KMS-11 (cell line): ENCODE results near the gene ARHGAP24.

Experiments used
- H2AFZ ChIP-seq: fragments of 200-600 bp; sonication (generic); 2 replicates; pipeline ENCODE4 v1.6.1; 2016; ENCODE audit warnings: antibody characterized with exemption, mixed run types, low read depth
- H3K27ac ChIP-seq: fragments of 200-600 bp; sonication (generic); 2 replicates; pipeline ENCODE4 v1.6.1; 2016; ENCODE audit warnings: mild to moderate bottlenecking, mixed run types
- H3K27me3 ChIP-seq: fragments of 200-600 bp; sonication (generic); 2 replicates; pipeline ENCODE4 v1.6.1; 2017; ENCODE audit warnings: mild to moderate bottlenecking, low read depth, mixed run types, moderate library complexity; ENCODE audit not compliant: insufficient read depth
- H3K36me3 ChIP-seq: fragments of 200-600 bp; sonication (generic); 2 replicates; pipeline ENCODE4 v1.6.1; 2017; ENCODE audit warnings: mild to moderate bottlenecking, mixed run types; ENCODE audit not compliant: insufficient read depth
- H3K4me1 ChIP-seq: fragments of 200-600 bp; sonication (generic); 2 replicates; pipeline ENCODE4 v1.6.1; 2016; ENCODE audit warnings: mild to moderate bottlenecking, low read depth, mixed run types; ENCODE audit not compliant: poor library complexity, severe bottlenecking
- H3K4me2 ChIP-seq: fragments of 200-600 bp; sonication (generic); 2 replicates; pipeline ENCODE4 v1.7.0; 2016; ENCODE audit warnings: mild to moderate bottlenecking, mixed run types
- H3K4me3 ChIP-seq: fragments of 200-600 bp; sonication (generic); IDR thresholded peaks from 2 replicates; pipeline ENCODE4 v1.6.1; 2017; ENCODE audit warnings: low read depth, low read length, mixed read lengths; ENCODE audit not compliant: insufficient read depth
- H3K79me2 ChIP-seq: fragments of 200-600 bp; sonication (generic); 2 replicates; pipeline ENCODE4 v1.6.1; 2016; ENCODE audit warnings: low read depth, mixed run types; ENCODE audit not compliant: insufficient read depth
- H3K9ac ChIP-seq: fragments of 200-600 bp; sonication (generic); 2 replicates; pipeline ENCODE4 v1.6.1; 2016; ENCODE audit warnings: mild to moderate bottlenecking, mixed run types
- H4K20me1 ChIP-seq: fragments of 200-600 bp; sonication (generic); 2 replicates; pipeline ENCODE4 v1.6.1; 2016; ENCODE audit warnings: mild to moderate bottlenecking, mixed run types; ENCODE audit not compliant: insufficient read depth
- CTCF ChIP-seq: fragments of 200-600 bp; sonication (generic); conservative IDR thresholded peaks from 2 replicates; pipeline ENCODE4 v1.6.1; 2017; ENCODE audit warnings: low read depth, mild to moderate bottlenecking, antibody characterized with exemption, low read length, moderate library complexity, mixed read lengths

Gene ARHGAP24

DNA sequence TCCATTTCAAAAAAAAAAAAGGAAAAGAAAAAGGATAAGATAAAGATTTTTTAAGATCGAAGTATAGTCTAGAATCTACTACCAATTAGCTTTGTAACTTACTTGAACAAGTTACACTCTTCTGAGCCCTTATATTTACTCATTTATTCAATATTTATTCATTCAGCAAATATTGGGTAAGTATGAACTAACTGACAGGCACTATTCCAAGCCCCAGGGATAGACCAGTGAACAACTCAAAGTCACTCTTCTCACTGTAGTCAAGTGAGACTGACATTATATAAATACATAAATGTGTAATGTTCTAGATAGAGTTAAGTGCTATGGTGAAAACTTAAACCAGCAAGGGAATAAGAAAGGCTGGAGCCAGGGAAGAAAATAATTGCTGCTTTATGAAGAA, 131.6 kb downstream of the ARHGAP24 start:
- no peaks in the 10 kb centered on the region for H3K79me2 ChIP-seq
- H4K20me1 ChIP-seq, result no peaks in the 10 kb centered on the region
- peaks cover 66% of the 10 kb centered on the region for H3K4me1 ChIP-seq
- peak overlapping the region; percentile 66; the same call in 1 of the 2 replicates for H3K4me2 ChIP-seq
- H3K9ac ChIP-seq, result no peak overlapping the region
- no peak overlapping the region for H2AFZ ChIP-seq
- no peak for TF ChIP-seq CTCF
- H3K27ac ChIP-seq, result no peak overlapping the region
- no peak overlapping the region for H3K4me3 ChIP-seq
- H3K27me3 ChIP-seq, result no peaks in the 10 kb centered on the region
- no peaks in the 10 kb centered on the region for H3K36me3 ChIP-seq

GRCh38 chr4:85607624-85608023, 132.7 kb downstream of the ARHGAP24 start:
- peaks cover 70% of the 10 kb centered on the region for H3K4me1 ChIP-seq
- H3K79me2 ChIP-seq, result no peaks in the 10 kb centered on the region
- H2AFZ ChIP-seq, result no peak overlapping the region
- H4K20me1 ChIP-seq, result no peaks in the 10 kb centered on the region
- no peak for TF ChIP-seq CTCF
- no peaks in the 10 kb centered on the region for H3K36me3 ChIP-seq
- H3K9ac ChIP-seq, result no peak overlapping the region
- H3K4me3 ChIP-seq, result peak overlapping the region; percentile 67
- no peaks in the 10 kb centered on the region for H3K27me3 ChIP-seq
- peak overlapping the region; percentile 66 for H3K4me2 ChIP-seq
- H3K27ac ChIP-seq, result peak overlapping the region; percentile 15

DNA sequence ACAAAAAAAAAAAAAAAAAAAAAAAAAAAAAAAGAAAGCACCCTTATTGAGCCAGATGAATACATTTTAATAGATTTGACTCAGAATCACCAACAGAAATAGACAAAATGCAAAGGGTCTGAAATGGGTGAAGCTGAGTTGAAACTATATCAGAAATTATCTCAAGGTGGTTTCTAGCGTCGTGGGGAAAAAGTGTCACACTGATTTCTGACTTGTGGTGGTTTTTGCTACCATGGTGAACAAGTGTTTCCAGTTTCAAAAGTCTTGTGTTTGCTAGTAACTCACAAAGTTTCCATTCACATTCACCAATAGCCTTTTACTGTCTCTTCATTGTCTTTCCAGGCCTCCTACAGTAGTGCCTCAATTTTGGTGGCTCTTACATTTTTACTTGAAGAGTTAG, 135.5 kb downstream of the ARHGAP24 start:
- H3K27me3 ChIP-seq, result no peaks in the 10 kb centered on the region
- no peak for TF ChIP-seq CTCF
- no peaks in the 10 kb centered on the region for H3K79me2 ChIP-seq
- H3K9ac ChIP-seq, result peak overlapping the region; percentile 24; the same call in 1 of the 2 replicates
- H3K36me3 ChIP-seq, result no peaks in the 10 kb centered on the region
- no peaks in the 10 kb centered on the region for H4K20me1 ChIP-seq
- H2AFZ ChIP-seq, result no peak overlapping the region
- H3K4me1 ChIP-seq, result peaks cover 54% of the 10 kb centered on the region
- peak overlapping the region; percentile 70 for H3K27ac ChIP-seq
- peak overlapping the region; percentile 68 for H3K4me2 ChIP-seq
- no peak overlapping the region for H3K4me3 ChIP-seq

- Histone ChIP-seq H2AFZ (no peak overlapping the region), H3K9ac (no peak overlapping the region), H3K4me2 (peak overlapping the region; percentile 68; the same call in 1 of the 2 replicates), H4K20me1 (no peaks in the 10 kb centered on the region), H3K4me3 (no peak overlapping the region), H3K36me3 (no peaks in the 10 kb centered on the region), H3K27me3 (no peaks in the 10 kb centered on the region), H3K27ac (no peak overlapping the region), H3K4me1 (peaks cover 51% of the 10 kb centered on the region), H3K79me2 (no peaks in the 10 kb centered on the region)
- no peak for TF ChIP-seq CTCF
Measured at GRCh38 chr4:85611661-85612060, 136.7 kb downstream of the ARHGAP24 start.
